ENCODE measurements around the gene CTNNA1.

GRCh38 chr5:138947780-138948179 is 194.6 kb downstream of the CTNNA1 start:
- TF ChIP-seq POLR2AphosphoS5 (IDR thresholded peaks at IDR 0.05; ENCODE audit: insufficient read depth in 1 of 2, low read depth in 1 of 2) (no peak), POLR2A (IDR thresholded peaks at IDR 0.05) (no peak)
- TF ChIP-seq, protein P1, sequence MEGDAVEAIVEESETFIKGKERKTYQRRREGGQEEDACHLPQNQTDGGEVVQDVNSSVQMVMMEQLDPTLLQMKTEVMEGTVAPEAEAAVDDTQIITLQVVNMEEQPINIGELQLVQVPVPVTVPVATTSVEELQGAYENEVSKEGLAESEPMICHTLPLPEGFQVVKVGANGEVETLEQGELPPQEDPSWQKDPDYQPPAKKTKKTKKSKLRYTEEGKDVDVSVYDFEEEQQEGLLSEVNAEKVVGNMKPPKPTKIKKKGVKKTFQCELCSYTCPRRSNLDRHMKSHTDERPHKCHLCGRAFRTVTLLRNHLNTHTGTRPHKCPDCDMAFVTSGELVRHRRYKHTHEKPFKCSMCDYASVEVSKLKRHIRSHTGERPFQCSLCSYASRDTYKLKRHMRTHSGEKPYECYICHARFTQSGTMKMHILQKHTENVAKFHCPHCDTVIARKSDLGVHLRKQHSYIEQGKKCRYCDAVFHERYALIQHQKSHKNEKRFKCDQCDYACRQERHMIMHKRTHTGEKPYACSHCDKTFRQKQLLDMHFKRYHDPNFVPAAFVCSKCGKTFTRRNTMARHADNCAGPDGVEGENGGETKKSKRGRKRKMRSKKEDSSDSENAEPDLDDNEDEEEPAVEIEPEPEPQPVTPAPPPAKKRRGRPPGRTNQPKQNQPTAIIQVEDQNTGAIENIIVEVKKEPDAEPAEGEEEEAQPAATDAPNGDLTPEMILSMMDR (IDR thresholded peaks at IDR 0.05): no peak
